HG03139 (cell line): ENCODE measurements around the gene PLA2G4B.

Experiments used
- ATAC-seq: cut with Tn5 transposase; IDR thresholded peaks from one replicate; pipeline ENCODE4 v1.9.1; 2021; ENCODE audit not compliant: unreplicated experiment

The PLA2G4B gene

GRCh38 chr15:41809121-41809520, 29.5 kb upstream of the PLA2G4B start:
- ATAC-seq = no peak

DNA sequence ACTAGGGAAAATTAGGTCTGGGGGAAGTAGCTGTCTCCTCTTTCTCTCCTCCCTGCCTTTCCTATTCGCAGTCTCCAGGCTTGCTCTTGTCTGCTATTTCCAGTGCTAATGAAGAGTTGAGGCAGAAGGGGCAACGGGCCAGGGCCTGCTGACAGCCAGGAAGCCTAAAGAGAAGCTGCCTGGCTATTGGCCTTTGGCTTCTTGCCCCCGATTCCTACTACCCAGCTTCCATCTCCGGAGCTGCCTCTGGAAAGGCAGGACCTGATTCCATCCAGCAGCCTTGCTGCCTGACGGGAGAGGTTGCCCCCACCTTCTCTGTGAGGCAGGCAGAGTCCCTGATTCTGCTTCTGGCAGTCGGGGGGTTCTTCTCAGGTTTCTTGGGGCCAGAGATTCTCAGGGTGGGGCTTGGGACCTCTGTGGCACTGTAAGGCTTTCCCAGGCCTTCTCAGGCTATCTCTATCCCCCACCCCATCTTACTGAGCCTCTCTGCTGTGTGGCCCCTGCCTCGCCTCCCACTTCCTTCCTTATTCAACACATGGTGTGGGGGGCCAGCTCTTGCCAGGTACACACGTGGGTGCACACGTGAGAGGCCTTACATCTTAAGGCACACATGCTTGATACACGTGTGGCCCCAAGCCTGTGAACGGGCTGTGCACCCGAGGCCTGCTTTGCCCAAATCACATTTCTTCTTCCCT, 29.0 kb upstream of the PLA2G4B start:
- no peak for ATAC-seq

- ATAC-seq = no peak
Measured at GRCh38 chr15:41810651-41811431, 27.8 kb upstream of the PLA2G4B start.

GRCh38 chr15:41811432-41812195, 27.0 kb upstream of the PLA2G4B start:
- ATAC-seq = no peak

- no peak for ATAC-seq
Measured at GRCh38 chr15:41812820-41813375, 25.7 kb upstream of the PLA2G4B start.

DNA sequence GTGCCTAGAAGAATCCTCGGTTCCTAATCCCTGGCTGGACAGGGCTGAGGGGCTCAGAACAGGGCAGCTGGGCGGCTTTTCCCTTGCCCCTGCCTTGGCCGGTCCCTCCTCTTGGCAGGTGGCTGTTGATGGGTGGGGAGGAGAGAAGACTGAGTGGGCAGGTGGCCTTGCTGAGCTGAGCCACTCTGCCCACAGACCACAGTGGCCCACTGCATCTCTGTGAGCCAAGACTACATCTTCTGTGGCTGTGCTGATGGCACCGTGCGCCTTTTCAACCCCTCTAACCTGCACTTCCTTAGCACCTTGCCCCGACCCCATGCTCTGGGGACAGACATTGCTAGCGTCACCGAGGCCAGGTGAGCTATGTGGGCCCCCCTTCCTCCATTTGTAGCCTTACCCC, 25.2 kb upstream of the PLA2G4B start:
- ATAC-seq = no peak

- no peak for ATAC-seq
Measured at GRCh38 chr15:41814534-41814933, 24.1 kb upstream of the PLA2G4B start.

DNA sequence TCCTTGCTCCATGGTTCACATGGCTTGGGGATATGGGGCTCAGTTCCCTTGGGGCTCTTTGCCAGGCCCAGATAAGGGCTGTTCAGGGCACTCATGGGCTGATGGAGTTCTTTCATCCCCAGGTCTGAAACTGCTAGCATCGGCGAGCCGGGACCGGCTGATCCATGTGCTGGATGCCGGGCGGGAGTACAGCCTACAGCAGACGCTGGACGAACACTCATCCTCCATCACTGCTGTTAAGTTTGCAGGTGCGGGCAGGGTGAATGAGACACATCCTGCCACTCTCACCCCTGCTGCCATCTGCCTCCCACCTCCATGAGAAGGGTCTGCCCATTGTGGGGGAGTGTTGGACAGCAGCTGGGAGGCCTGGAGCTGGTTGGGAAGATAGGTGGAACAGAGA, 21.9 kb upstream of the PLA2G4B start:
- ATAC-seq = no peak

GRCh38 chr15:41817327-41817726, 21.3 kb upstream of the PLA2G4B start:
- ATAC-seq = no peak

DNA sequence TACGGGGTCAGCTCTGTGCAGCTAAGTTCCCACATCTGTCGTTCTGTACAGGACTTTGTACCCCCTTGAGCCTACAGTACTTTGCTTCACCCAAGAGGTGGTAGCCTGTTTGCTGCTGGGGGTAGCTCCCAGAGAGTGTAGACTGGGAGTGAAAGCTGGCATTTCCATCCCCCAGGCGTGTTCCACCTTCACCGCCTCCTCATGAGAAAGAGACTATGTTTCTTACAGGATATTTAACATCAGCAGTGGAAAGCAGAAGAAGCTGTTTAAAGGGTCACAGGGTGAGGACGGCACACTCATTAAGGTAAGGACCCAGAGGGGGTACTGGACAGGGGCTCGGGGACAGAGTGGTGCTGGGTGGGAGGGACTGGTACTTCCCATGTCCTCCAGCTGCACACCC, 20.9 kb upstream of the PLA2G4B start:
- no peak for ATAC-seq

DNA sequence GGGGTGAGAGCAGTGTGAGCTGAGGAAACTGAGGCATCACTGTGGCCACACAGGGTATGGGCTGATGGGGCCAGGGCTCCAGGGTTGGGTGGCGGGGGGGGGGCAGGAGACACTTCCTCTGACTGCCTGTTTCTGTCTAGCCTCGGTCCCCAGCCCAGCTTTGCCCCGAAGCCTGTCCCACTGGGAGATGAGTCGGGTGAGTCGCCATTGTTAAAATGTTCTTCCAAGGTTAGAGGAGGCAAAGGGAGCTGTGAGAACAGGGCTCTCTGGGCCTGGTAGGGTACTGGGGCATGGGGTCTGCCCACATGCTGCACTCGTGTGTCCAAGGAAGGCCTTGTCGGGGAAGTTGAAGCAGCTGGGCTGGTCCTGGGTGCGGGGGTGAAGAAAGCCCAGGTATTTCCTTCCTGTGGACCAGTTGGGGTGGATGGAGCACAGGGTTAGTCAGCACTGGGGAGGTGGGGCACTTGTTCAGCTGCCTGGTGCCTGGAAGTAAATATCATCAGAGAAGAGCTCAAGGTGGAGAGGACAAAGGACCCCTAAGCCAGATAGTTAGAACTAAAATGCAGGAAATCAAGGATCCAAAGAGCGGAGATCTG, 19.1 kb upstream of the PLA2G4B start:
- no peak for ATAC-seq

DNA sequence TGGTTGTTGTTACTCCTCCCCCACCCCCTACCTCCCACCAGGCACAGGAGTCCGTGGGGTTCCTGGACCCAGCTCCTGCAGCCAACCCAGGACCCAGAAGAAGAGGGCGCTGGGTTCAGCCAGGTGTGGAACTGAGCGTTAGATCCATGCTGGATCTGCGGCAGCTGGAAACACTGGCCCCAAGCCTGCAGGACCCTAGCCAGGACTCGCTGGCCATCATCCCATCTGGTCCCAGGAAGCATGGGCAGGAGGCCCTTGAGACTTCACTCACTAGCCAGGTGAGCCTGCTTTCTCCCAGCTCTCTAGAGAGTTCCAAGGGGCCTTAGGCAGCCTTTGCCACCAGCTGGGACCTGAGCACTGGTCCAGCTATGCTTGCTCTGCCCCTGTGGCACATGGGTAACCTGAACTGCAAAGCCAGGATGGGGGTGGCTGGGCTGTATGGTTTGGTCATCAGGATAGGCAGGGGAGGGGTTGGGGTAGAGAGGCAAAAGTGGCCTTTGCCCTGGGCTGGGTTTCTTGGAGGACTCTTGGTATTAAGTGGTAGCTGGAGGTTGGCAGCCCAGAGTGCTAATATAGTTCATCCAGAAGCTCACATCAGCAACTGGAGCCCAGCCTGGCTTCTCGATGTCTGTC, 17.7 kb upstream of the PLA2G4B start:
- ATAC-seq = no peak

DNA sequence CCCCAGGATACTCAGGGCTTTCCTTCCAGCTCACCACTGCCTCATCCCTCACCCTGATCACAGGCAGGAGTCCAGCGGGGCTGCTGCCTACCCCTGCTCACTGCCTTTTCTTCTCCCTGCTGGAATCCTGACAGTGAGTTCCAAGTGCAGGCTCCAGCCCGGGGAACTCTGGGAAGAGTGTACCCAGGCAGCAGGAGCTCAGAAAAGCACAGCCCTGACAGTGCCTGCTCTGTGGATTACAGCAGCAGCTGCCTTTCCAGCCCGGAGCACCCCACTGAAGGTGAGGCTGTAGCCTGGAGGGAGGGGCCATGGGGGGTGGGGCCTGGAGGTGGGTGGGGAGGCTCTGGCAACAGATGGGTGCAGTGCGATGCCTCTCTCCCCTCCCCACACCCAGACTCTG, 16.8 kb upstream of the PLA2G4B start:
- ATAC-seq = no peak

- ATAC-seq = no peak
Measured at GRCh38 chr15:41822471-41822870, 16.2 kb upstream of the PLA2G4B start.

GRCh38 chr15:41822957-41823356, 15.7 kb upstream of the PLA2G4B start:
- ATAC-seq = no peak

GRCh38 chr15:41823502-41823901, 15.1 kb upstream of the PLA2G4B start:
- ATAC-seq = no peak

DNA sequence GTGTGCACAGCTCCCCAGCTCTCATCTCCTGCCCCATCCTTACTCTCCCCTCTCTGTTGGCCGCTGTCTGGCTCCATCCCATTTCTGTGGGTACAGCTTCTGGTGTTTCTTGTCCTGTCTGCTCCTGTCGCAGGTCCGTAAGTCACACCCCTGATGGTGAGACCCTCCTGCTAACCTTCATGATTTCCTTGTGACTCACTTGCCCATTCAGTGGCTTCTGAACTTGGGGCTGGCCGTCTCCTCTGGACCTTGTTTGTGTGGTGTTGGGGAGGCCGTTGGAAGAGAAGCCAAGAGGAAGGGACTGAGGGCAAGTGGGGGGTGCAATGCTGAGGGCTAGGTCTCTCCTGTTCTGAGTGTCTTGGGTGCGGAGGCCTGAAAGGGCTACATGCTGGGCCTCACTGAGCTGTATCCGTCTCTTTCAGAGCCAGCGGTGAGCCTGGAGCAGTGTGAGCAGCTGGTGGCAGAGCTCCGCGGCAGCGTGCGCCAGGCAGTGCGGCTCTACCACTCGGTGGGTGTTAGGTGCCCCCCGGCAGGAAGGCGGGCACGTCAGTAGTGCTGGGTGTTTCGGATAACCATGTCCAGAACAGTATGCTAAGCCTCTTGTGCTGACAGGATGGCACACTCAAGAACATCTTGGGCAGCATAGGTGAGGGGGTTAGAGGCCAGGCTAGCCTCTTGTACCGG, 14.4 kb upstream of the PLA2G4B start:
- ATAC-seq = no peak

DNA sequence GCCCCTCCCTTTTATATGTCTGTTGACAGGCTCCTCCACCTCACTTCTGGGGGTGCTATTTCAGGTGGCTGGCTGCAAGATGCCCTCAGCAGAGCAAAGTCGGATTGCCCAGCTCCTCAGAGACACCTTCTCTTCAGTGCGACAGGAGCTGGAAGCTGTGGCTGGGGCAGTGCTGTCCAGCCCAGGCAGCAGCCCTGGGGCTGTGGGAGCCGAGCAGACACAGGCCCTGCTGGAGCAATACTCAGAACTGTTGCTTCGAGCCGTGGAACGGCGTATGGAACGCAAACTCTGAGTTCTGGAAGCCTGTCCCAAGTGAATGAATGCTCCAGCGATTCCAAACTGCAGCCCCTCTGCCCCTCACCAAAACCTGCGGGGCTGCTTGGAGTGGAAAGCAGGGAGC, 13.5 kb upstream of the PLA2G4B start:
- no peak for ATAC-seq

GRCh38 chr15:41825572-41826535, 12.8 kb upstream of the PLA2G4B start:
- no peak for ATAC-seq
